Measurements from ENCODE around the gene CRYBA1. TPM values are rescaled to one million over a fixed set of nuclear protein-coding genes. Genes with fewer than 3 reads are reported as not detected.

Gene CRYBA1
- total RNA-seq, 1 donor: not detected

- DNase-seq (ENCODE audit: low read depth): peak; percentile 25
- peak overlapping the region; percentile 94 for H3K4me3 ChIP-seq (ENCODE audit: low read depth, low read length)
- TF ChIP-seq, protein P1, sequence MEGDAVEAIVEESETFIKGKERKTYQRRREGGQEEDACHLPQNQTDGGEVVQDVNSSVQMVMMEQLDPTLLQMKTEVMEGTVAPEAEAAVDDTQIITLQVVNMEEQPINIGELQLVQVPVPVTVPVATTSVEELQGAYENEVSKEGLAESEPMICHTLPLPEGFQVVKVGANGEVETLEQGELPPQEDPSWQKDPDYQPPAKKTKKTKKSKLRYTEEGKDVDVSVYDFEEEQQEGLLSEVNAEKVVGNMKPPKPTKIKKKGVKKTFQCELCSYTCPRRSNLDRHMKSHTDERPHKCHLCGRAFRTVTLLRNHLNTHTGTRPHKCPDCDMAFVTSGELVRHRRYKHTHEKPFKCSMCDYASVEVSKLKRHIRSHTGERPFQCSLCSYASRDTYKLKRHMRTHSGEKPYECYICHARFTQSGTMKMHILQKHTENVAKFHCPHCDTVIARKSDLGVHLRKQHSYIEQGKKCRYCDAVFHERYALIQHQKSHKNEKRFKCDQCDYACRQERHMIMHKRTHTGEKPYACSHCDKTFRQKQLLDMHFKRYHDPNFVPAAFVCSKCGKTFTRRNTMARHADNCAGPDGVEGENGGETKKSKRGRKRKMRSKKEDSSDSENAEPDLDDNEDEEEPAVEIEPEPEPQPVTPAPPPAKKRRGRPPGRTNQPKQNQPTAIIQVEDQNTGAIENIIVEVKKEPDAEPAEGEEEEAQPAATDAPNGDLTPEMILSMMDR (IDR thresholded peaks at IDR 0.05; ENCODE audit: insufficient read depth, low read length): no peak
Measured at GRCh38 chr17:29292992-29293889, 46.6 kb downstream of the CRYBA1 start.

DNA sequence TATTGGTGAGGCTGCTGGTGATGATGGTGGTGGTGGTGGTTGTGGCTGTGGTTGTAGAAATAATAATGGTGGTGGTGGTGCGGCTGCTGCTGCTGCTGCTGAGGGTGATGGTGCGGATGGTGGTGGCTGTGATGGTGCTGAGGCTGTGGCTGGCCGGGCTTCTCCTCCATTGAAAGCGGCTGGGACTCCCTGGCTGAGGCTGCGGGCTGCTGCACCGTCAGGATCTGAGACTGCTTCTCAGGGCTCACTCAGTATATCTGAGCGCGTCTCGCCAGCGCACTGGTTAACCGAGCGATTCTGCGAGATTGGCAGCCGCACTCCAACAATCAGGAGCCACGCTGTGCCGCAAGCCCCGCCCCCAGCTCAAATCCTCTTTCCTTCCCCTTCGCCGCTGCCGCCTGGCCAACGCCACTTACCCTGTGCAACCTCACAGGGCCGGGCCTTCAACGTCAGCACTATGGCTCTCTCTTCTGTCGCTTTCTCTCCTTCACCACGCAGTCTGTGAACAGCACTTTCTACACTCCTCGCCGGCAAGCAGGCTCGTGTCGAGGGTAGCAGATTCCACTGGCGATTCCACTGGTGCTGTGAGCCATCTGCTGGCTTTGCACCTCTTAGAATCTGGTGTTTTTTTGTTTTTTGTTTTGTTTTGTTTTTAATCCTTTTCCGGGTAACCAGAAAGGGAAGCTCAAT, 47.4 kb downstream of the CRYBA1 start, which contains the start of gene NUFIP2:
NUFIP2 (minus strand) TSS at position 259 of the 690 bp plus-strand sequence; CDS start at position 170, 89 bp downstream.
- H3K4me3 ChIP-seq (ENCODE audit: low read depth, low read length): peak within 1 kb of the TSS; percentile 94
- DNase-seq (ENCODE audit: low read depth): peak; percentile 98
- TF ChIP-seq, protein P1 (IDR thresholded peaks at IDR 0.05; ENCODE audit: insufficient read depth, low read length): no peak

DNA sequence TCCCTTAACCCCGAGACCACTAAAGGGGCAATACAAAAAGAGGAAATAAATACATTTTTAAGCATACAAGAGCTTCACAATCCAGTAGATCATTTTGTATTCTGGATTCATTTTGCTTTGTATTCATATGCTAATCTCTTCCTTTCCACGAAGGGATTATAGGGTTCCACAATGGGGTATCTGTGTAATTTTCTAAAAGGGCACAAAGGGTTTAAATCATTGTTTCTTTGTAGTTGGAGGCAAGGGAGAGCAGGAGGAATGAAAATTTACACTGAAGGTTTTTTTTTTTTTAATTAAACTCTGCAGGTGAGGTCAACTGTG, 47.9 kb downstream of the CRYBA1 start:
- peak overlapping the region; percentile 74 for H3K4me3 ChIP-seq (ENCODE audit: low read depth, low read length)

DNA sequence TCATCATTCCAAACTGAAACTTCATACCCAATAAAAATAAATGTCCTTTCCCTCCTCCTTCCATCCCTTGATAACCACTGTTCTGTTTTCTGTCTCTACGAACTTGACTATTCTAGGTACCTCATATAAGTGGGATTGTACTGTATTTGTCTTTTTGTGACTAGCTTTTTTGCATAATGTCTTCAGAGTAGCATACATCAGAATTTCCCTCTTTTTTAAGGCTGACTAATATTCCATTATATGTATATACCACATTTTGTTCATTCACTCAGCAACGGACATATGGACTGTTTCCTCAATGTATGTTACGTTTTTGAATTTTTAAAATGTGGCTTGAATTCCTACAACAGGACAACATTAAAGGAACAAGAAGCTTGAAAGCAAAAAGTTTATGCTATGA, 48.8 kb downstream of the CRYBA1 start:
- H3K4me3 ChIP-seq (ENCODE audit: low read depth, low read length): no peak overlapping the region
- DNase-seq (ENCODE audit: low read depth): no peak
- TF ChIP-seq, protein P1 (IDR thresholded peaks at IDR 0.05; ENCODE audit: insufficient read depth, low read length): no peak

More for the DNA sequence above, 47.9 kb downstream of the CRYBA1 start:
- TF ChIP-seq, protein P1 (IDR thresholded peaks at IDR 0.05; ENCODE audit: insufficient read depth, low read length): no peak
- no peak for DNase-seq (ENCODE audit: low read depth)

- TF ChIP-seq, protein P1 (IDR thresholded peaks at IDR 0.05; ENCODE audit: insufficient read depth, low read length): no peak
- H3K4me3 ChIP-seq (ENCODE audit: low read depth, low read length): no peak overlapping the region
- DNase-seq (ENCODE audit: low read depth): no peak
Measured at GRCh38 chr17:29299031-29299430, 52.4 kb downstream of the CRYBA1 start.

DNA sequence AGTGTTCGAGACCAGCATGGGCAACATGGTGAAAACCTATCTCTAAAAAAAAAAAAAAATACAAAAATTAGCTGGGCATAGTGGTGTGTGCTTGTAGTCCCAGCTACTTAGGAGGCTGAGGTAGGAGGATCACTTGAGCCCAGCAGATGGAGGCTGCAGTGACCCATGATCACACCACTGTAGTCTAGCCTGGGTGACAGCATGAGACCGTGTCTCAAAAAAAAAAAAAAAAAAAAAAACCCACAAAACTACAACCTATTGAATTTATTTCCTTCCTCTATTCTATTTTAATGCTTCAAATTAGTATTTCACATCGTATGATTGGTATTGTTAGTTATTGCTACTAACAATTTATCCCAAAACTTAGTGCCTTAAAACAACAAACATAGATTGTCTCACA, 56.7 kb downstream of the CRYBA1 start:
- TF ChIP-seq, protein P1 (IDR thresholded peaks at IDR 0.05; ENCODE audit: insufficient read depth, low read length): no peak
- no peak overlapping the region for H3K4me3 ChIP-seq (ENCODE audit: low read depth, low read length)
- DNase-seq (ENCODE audit: low read depth): no peak

Other genes with a start within 250 kb of the CRYBA1 start
- not detected in 2 replicates for gene SEZ6, start 240.8 kb upstream of the CRYBA1 start, total RNA-seq (ENCODE audit: low replicate concordance)
- gene PIPOX, start 203.7 kb upstream of the CRYBA1 start, total RNA-seq (ENCODE audit: low replicate concordance): 1.8 and 3.0 TPM in 2 replicates
- gene MYO18A, start 66.5 kb upstream of the CRYBA1 start, total RNA-seq (ENCODE audit: low replicate concordance): 78.3 and 82.8 TPM in 2 replicates
- gene NUFIP2, start 47.3 kb downstream of the CRYBA1 start, total RNA-seq (ENCODE audit: low replicate concordance): 53.3 and 59.7 TPM in 2 replicates
- gene TAOK1, start 143.5 kb downstream of the CRYBA1 start, total RNA-seq (ENCODE audit: low replicate concordance): 71.8 and 78.3 TPM in 2 replicates

Data from fibroblast of the aortic adventitia (primary cell).